GM23338 (cell line): ENCODE measurements around the gene PRSS27. TPM values are rescaled to one million over a fixed set of nuclear protein-coding genes. Genes with fewer than 3 reads are reported as not detected.

Experiments used
- ATAC-seq: fragments of 200-7000 bp; cut with Tn5 transposase; 3 replicates; pipeline ENCODE4 v1.9.1; 2020
- DNase-seq: peaks from one replicate; pipeline ENCODE4 v3.0.0-alpha.2; 2015; ENCODE audit warnings: low spot score
- H2AFZ ChIP-seq: fragments of 200-600 bp; sonication (generic); 2 replicates; pipeline ENCODE4 v1.8.0; 2016; ENCODE audit warnings: antibody characterized with exemption, mild to moderate bottlenecking, moderate library complexity
- H3F3A ChIP-seq: fragments of 200-600 bp; sonication (generic); replicated peaks from 2 replicates; pipeline ENCODE4 v1.8.0; 2017; ENCODE audit warnings: antibody characterized with exemption, mixed run types, low read depth
- H3K27ac ChIP-seq: fragments of 200-600 bp; sonication (generic); 2 replicates; pipeline ENCODE4 v1.6.1; 2016; ENCODE audit warnings: low read depth
- H3K27me3 ChIP-seq: fragments of 200-600 bp; sonication (generic); 2 replicates; pipeline ENCODE4 v1.8.0; 2016; ENCODE audit warnings: mild to moderate bottlenecking, mixed run types, moderate library complexity; ENCODE audit not compliant: insufficient read depth
- H3K36me3 ChIP-seq: fragments of 200-600 bp; sonication (generic); 2 replicates; pipeline ENCODE4 v1.8.0; 2016; ENCODE audit warnings: mild to moderate bottlenecking; ENCODE audit not compliant: insufficient read depth
- H3K4me1 ChIP-seq: fragments of 200-600 bp; sonication (generic); 2 replicates; pipeline ENCODE4 v1.8.0; 2016; ENCODE audit warnings: mild to moderate bottlenecking, moderate library complexity; ENCODE audit not compliant: insufficient read depth
- H3K4me2 ChIP-seq: fragments of 200-600 bp; sonication (generic); 2 replicates; pipeline ENCODE4 v1.7.1; 2017; ENCODE audit warnings: mixed run types
- H3K4me3 ChIP-seq: fragments of 200-600 bp; sonication (generic); 2 replicates; pipeline ENCODE4 v1.6.1; 2016; ENCODE audit warnings: mixed run types
- H3K79me2 ChIP-seq: fragments of 200-600 bp; sonication (generic); replicated peaks from 2 replicates; pipeline ENCODE4 v1.8.0; 2017; ENCODE audit warnings: mild to moderate bottlenecking; ENCODE audit not compliant: insufficient read depth
- H3K9me2 ChIP-seq: fragments of 200-600 bp; sonication (generic); 2 replicates; pipeline ENCODE4 v1.8.0; 2017; ENCODE audit not compliant: insufficient read depth
- H4K20me1 ChIP-seq: fragments of 200-600 bp; sonication (generic); replicated peaks from 2 replicates; pipeline ENCODE4 v1.8.0; 2017; ENCODE audit warnings: mild to moderate bottlenecking; ENCODE audit not compliant: insufficient read depth
- H3K27ac Mint-ChIP-seq: 2 replicates; pipeline ENCODE4 v1.8.0; 2020; ENCODE audit warnings: inconsistent platforms, mild to moderate bottlenecking, moderate library complexity, mixed read lengths
- H3K27me3 Mint-ChIP-seq: 3 replicates; pipeline ENCODE4 v1.8.0; 2022; ENCODE audit warnings: low read depth, mild to moderate bottlenecking, moderate library complexity, mixed read lengths, inconsistent platforms; ENCODE audit not compliant: insufficient read depth, poor library complexity
- H3K36me3 Mint-ChIP-seq: 3 replicates; pipeline ENCODE4 v1.8.0; 2021; ENCODE audit warnings: low read depth, mild to moderate bottlenecking, inconsistent platforms, moderate library complexity, mixed read lengths
- H3K4me1 Mint-ChIP-seq: 3 replicates; pipeline ENCODE4 v1.8.0; 2020; ENCODE audit warnings: mild to moderate bottlenecking, inconsistent platforms, mixed read lengths
- H3K4me3 Mint-ChIP-seq: 3 replicates; pipeline ENCODE4 v1.8.0; 2021; ENCODE audit warnings: moderate library complexity, mild to moderate bottlenecking, inconsistent platforms, mixed read lengths
- H3K9me3 Mint-ChIP-seq: 3 replicates; pipeline ENCODE4 v1.8.0; 2020; ENCODE audit warnings: moderate library complexity, mild to moderate bottlenecking, inconsistent platforms, mixed read lengths
- EZH2 ChIP-seq: fragments of 200-600 bp; sonication (generic); IDR thresholded peaks from one replicate; pipeline ENCODE4 v1.8.0; 2017; ENCODE audit warnings: antibody characterized with exemption, mild to moderate bottlenecking, low read depth; ENCODE audit not compliant: unreplicated experiment
- EZH2phosphoT487 ChIP-seq: fragments of 200-600 bp; sonication (generic); IDR thresholded peaks from one replicate; pipeline ENCODE4 v1.8.1; 2018; ENCODE audit warnings: antibody characterized with exemption; ENCODE audit not compliant: unreplicated experiment
- JUNB ChIP-seq: IDR thresholded peaks from one replicate; pipeline ENCODE4 v1.6.1; 2016; ENCODE audit warnings: antibody characterized with exemption; ENCODE audit not compliant: unreplicated experiment
- NANOG ChIP-seq: IDR thresholded peaks from 2 replicates; pipeline ENCODE4 v1.6.1; 2016; ENCODE audit warnings: antibody characterized with exemption, borderline replicate concordance
- STAT1 ChIP-seq: IDR thresholded peaks from one replicate; pipeline ENCODE4 v1.6.1; 2016; ENCODE audit warnings: antibody characterized with exemption; ENCODE audit not compliant: unreplicated experiment
- ZNF114 ChIP-seq: fragments of 250-450 bp; sonication (Bioruptor Pico); IDR thresholded peaks from 2 replicates; pipeline ENCODE4 v1.5.0; 2020; ENCODE audit warnings: mild to moderate bottlenecking, moderate library complexity
- ZNF331 ChIP-seq: fragments of 250-450 bp; sonication (Bioruptor Pico); IDR thresholded peaks from 2 replicates; pipeline ENCODE4 v1.5.0; 2020; ENCODE audit warnings: low read depth, mild to moderate bottlenecking, moderate library complexity
- polyA plus RNA-seq: library from polyadenylated mRNA; unstranded; fragments of >200 nt; fragmentation: Nextera tagmentation; extraction: Ambion mirVana; gene quantifications from 2 replicates; pipeline ENCODE4 v1.2.1, GENCODE V29; 2016
- total RNA-seq: library from RNA; depleted of rRNA; stranded (reverse); fragments of >200 nt; shearing (Covaris generic); gene quantifications from 2 replicates; pipeline ENCODE4 v1.2.3, GENCODE V29; 2014
- TF ChIP-seq, protein P1 (sequence below): fragments of 250-450 bp; sonication (Bioruptor Pico); IDR thresholded peaks from 2 replicates; pipeline ENCODE4 v1.5.0; 2020; ENCODE audit warnings: mild to moderate bottlenecking, moderate library complexity
- TF ChIP-seq, protein P2 (sequence below): IDR thresholded peaks from 2 replicates; pipeline ENCODE4 v1.6.1; 2016; ENCODE audit warnings: antibody characterized with exemption
- TF ChIP-seq, protein P3 (sequence below), 2 experiments: fragments of 200-600 bp in 1 of 2; sonication (generic) in 1 of 2; conservative IDR thresholded peaks; 2 replicates each; pipeline versions ENCODE4 v1.5.1 to v1.6.1; 2016 to 2017; ENCODE audit warnings: antibody characterized with exemption in 2 of 2, low read depth in 2 of 2, mild to moderate bottlenecking in 2 of 2, moderate library complexity in 1 of 2
- TF ChIP-seq, protein P4 (sequence below): IDR thresholded peaks from one replicate; pipeline ENCODE4 v1.6.1; 2018; ENCODE audit warnings: antibody characterized with exemption; ENCODE audit not compliant: unreplicated experiment

The PRSS27 gene
- total and polyA plus RNA-seq, 2 experiments from 2014 or later: 0.73 to 1.6 TPM

DNA sequence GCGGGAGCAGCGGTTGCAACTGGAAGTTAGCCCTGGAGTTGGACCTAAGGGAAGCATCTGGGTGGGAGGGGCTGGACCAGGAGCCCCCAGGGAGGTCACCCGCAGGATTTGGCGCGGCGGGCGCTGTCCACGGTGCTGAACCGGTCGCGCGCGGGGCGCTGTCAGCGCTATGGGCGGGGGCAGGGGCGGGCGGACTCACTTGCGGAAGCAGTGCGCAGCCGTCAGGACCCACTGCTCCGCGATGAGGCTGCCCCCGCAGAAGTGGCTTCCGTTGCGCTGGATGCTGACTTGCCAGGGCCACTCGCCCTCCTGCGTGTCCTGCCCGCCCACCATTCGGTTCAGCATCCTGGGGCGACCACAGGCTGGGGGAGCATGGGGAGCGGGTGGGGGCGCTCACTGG is 4.5 kb downstream of the PRSS27 start (continued):
- TF ChIP-seq, protein P1, sequence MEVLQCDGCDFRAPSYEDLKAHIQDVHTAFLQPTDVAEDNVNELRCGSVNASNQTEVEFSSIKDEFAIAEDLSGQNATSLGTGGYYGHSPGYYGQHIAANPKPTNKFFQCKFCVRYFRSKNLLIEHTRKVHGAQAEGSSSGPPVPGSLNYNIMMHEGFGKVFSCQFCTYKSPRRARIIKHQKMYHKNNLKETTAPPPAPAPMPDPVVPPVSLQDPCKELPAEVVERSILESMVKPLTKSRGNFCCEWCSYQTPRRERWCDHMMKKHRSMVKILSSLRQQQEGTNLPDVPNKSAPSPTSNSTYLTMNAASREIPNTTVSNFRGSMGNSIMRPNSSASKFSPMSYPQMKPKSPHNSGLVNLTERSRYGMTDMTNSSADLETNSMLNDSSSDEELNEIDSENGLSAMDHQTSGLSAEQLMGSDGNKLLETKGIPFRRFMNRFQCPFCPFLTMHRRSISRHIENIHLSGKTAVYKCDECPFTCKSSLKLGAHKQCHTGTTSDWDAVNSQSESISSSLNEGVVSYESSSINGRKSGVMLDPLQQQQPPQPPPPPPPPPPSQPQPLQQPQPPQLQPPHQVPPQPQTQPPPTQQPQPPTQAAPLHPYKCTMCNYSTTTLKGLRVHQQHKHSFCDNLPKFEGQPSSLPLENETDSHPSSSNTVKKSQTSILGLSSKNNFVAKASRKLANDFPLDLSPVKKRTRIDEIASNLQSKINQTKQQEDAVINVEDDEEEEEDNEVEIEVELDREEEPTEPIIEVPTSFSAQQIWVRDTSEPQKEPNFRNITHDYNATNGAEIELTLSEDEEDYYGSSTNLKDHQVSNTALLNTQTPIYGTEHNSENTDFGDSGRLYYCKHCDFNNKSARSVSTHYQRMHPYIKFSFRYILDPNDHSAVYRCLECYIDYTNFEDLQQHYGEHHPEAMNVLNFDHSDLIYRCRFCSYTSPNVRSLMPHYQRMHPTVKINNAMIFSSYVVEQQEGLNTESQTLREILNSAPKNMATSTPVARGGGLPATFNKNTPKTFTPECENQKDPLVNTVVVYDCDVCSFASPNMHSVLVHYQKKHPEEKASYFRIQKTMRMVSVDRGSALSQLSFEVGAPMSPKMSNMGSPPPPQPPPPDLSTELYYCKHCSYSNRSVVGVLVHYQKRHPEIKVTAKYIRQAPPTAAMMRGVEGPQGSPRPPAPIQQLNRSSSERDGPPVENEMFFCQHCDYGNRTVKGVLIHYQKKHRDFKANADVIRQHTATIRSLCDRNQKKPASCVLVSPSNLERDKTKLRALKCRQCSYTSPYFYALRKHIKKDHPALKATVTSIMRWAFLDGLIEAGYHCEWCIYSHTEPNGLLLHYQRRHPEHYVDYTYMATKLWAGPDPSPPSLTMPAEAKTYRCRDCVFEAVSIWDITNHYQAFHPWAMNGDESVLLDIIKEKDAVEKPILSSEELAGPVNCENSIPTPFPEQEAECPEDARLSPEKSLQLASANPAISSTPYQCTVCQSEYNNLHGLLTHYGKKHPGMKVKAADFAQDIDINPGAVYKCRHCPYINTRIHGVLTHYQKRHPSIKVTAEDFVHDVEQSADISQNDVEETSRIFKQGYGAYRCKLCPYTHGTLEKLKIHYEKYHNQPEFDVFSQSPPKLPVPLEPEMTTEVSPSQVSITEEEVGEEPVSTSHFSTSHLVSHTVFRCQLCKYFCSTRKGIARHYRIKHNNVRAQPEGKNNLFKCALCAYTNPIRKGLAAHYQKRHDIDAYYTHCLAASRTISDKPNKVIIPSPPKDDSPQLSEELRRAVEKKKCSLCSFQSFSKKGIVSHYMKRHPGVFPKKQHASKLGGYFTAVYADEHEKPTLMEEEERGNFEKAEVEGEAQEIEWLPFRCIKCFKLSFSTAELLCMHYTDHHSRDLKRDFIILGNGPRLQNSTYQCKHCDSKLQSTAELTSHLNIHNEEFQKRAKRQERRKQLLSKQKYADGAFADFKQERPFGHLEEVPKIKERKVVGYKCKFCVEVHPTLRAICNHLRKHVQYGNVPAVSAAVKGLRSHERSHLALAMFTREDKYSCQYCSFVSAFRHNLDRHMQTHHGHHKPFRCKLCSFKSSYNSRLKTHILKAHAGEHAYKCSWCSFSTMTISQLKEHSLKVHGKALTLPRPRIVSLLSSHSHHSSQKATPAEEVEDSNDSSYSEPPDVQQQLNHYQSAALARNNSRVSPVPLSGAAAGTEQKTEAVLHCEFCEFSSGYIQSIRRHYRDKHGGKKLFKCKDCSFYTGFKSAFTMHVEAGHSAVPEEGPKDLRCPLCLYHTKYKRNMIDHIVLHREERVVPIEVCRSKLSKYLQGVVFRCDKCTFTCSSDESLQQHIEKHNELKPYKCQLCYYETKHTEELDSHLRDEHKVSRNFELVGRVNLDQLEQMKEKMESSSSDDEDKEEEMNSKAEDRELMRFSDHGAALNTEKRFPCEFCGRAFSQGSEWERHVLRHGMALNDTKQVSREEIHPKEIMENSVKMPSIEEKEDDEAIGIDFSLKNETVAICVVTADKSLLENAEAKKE: no peak
- TF ChIP-seq ZNF331: no peak
- no peak for TF ChIP-seq NANOG

DNA sequence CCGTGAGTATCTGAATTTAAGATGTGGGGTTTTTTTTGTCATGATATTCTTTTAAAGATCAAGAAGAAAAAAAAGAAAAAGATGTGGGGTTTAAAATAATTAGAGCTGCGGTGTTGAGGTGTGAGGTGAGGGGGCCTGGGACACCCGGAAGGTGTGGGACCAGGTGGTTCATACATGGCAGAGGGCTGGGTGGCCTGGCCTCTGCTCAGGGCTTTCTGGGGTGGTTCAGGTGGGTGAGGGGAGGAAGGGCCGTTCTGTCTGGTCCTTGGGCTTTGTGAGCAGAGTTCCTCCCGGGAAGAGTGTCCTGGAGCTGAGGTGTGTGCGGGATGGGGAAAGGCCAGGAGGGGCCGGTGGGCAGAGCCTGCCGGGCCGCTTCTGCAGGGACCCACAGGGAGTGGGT is 5.0 kb downstream of the PRSS27 start:
- Histone ChIP-seq H3F3A (0 out of 2 replicates have a peak, but pooled peaks cover under 1% of the 10 kb centered on the region), H3K36me3 (no peaks in the 10 kb centered on the region), H3K4me3 (peak overlapping the region; percentile 43; the same call in 1 of the 2 replicates), H3K79me2 (no peaks in the 10 kb centered on the region), H2AFZ (no peak overlapping the region), H3K9me2 (no peaks in the 10 kb centered on the region), H3K27me3 (no peaks in the 10 kb centered on the region), H3K4me1 (no peaks in the 10 kb centered on the region), H4K20me1 (no peaks in the 10 kb centered on the region), H3K27ac (no peak overlapping the region), H3K4me2 (peak overlapping the region; percentile 68; the same call in 1 of the 2 replicates)
- peak overlapping the region; percentile 48; the same call in 2 of the 3 replicates for H3K4me3 Mint-ChIP-seq
- DNase-seq (peak; percentile 37), ATAC-seq (peak; percentile 16)
- H3K9me3 Mint-ChIP-seq: no peaks in the 10 kb centered on the region
- peaks cover 20% of the 10 kb centered on the region for H3K27me3 Mint-ChIP-seq
- H3K36me3 Mint-ChIP-seq: no peaks in the 10 kb centered on the region; the same call in 2 of the 3 replicates
- H3K27ac Mint-ChIP-seq: no peak overlapping the region
- H3K4me1 Mint-ChIP-seq: peaks cover 7% of the 10 kb centered on the region; the same call in 2 of the 3 replicates
- TF ChIP-seq ZNF331 (no peak), ZNF114 (CRISPR knock-in tag) (no peak), NANOG (no peak), EZH2 (no peak), EZH2phosphoT487 (no peak), STAT1 (no peak), JUNB (no peak)
- TF ChIP-seq, protein P2, sequence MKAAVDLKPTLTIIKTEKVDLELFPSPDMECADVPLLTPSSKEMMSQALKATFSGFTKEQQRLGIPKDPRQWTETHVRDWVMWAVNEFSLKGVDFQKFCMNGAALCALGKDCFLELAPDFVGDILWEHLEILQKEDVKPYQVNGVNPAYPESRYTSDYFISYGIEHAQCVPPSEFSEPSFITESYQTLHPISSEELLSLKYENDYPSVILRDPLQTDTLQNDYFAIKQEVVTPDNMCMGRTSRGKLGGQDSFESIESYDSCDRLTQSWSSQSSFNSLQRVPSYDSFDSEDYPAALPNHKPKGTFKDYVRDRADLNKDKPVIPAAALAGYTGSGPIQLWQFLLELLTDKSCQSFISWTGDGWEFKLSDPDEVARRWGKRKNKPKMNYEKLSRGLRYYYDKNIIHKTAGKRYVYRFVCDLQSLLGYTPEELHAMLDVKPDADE: no peak
- TF ChIP-seq, protein P3, sequence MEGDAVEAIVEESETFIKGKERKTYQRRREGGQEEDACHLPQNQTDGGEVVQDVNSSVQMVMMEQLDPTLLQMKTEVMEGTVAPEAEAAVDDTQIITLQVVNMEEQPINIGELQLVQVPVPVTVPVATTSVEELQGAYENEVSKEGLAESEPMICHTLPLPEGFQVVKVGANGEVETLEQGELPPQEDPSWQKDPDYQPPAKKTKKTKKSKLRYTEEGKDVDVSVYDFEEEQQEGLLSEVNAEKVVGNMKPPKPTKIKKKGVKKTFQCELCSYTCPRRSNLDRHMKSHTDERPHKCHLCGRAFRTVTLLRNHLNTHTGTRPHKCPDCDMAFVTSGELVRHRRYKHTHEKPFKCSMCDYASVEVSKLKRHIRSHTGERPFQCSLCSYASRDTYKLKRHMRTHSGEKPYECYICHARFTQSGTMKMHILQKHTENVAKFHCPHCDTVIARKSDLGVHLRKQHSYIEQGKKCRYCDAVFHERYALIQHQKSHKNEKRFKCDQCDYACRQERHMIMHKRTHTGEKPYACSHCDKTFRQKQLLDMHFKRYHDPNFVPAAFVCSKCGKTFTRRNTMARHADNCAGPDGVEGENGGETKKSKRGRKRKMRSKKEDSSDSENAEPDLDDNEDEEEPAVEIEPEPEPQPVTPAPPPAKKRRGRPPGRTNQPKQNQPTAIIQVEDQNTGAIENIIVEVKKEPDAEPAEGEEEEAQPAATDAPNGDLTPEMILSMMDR (conservative IDR thresholded peaks at IDR 0.05; ENCODE audit: low read depth in 2 of 2): no peak
- TF ChIP-seq, protein P4, sequence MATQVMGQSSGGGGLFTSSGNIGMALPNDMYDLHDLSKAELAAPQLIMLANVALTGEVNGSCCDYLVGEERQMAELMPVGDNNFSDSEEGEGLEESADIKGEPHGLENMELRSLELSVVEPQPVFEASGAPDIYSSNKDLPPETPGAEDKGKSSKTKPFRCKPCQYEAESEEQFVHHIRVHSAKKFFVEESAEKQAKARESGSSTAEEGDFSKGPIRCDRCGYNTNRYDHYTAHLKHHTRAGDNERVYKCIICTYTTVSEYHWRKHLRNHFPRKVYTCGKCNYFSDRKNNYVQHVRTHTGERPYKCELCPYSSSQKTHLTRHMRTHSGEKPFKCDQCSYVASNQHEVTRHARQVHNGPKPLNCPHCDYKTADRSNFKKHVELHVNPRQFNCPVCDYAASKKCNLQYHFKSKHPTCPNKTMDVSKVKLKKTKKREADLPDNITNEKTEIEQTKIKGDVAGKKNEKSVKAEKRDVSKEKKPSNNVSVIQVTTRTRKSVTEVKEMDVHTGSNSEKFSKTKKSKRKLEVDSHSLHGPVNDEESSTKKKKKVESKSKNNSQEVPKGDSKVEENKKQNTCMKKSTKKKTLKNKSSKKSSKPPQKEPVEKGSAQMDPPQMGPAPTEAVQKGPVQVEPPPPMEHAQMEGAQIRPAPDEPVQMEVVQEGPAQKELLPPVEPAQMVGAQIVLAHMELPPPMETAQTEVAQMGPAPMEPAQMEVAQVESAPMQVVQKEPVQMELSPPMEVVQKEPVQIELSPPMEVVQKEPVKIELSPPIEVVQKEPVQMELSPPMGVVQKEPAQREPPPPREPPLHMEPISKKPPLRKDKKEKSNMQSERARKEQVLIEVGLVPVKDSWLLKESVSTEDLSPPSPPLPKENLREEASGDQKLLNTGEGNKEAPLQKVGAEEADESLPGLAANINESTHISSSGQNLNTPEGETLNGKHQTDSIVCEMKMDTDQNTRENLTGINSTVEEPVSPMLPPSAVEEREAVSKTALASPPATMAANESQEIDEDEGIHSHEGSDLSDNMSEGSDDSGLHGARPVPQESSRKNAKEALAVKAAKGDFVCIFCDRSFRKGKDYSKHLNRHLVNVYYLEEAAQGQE: no peak
